ENCODE measurements around the gene PIM2.
A peak's percentile ranks its signal among the peaks of the same experiment; 100 is the strongest.

PIM2 gene

GRCh38 chrX:48918643-48919340, at the start of gene PIM2:
Gene PIM2 (minus strand): TSS chrX:48919024. CDS start chrX:48918834, 190 bp downstream.
- peak; percentile 84 to 85 for DNase-seq (ENCODE audit: low read depth in 2 of 2)

- no peak for DNase-seq (ENCODE audit: low read depth in 2 of 2)
Observed at GRCh38 chrX:48968377-48968776, 49.6 kb upstream of the PIM2 start.

GRCh38 chrX:48966796-48967579, 48.2 kb upstream of the PIM2 start:
- no peak for DNase-seq (ENCODE audit: low read depth in 2 of 2)

GRCh38 chrX:48965959-48966358, 47.1 kb upstream of the PIM2 start:
- no peak for DNase-seq (ENCODE audit: low read depth in 2 of 2)

- no peak for DNase-seq (ENCODE audit: low read depth in 2 of 2)
Observed at GRCh38 chrX:48961585-48962091, 42.8 kb upstream of the PIM2 start.

- no peak for DNase-seq (ENCODE audit: low read depth in 2 of 2)
Observed at GRCh38 chrX:48960291-48960690, 41.5 kb upstream of the PIM2 start.

- no peak for DNase-seq (ENCODE audit: low read depth in 2 of 2)
Observed at GRCh38 chrX:48958635-48959094, 39.8 kb upstream of the PIM2 start.

GRCh38 chrX:48957827-48958634, 39.2 kb upstream of the PIM2 start:
- peak; percentile 79 to 87 for DNase-seq (ENCODE audit: low read depth in 2 of 2)

- DNase-seq (ENCODE audit: low read depth in 2 of 2): peak; percentile 54 to 65
Observed at GRCh38 chrX:48957477-48957826, 38.6 kb upstream of the PIM2 start, which contains the start of gene OTUD5. Gene OTUD5 (minus strand): TSS chrX:48957607. CDS start chrX:48957570, 37 bp downstream.

GRCh38 chrX:48956728-48957414, 38.0 kb upstream of the PIM2 start:
- DNase-seq (ENCODE audit: low read depth in 2 of 2): peak in 1 of 2 donors; percentile 37

GRCh38 chrX:48948589-48948988, 29.8 kb upstream of the PIM2 start:
- DNase-seq (ENCODE audit: low read depth in 2 of 2): no peak

GRCh38 chrX:48945517-48946348, 26.9 kb upstream of the PIM2 start:
- no peak for DNase-seq (ENCODE audit: low read depth in 2 of 2)

GRCh38 chrX:48942895-48943294, 24.1 kb upstream of the PIM2 start:
- DNase-seq (ENCODE audit: low read depth in 2 of 2): no peak

GRCh38 chrX:48940404-48940955, 21.7 kb upstream of the PIM2 start:
- no peak for DNase-seq (ENCODE audit: low read depth in 2 of 2)

GRCh38 chrX:48939524-48940228, 20.9 kb upstream of the PIM2 start:
- DNase-seq (ENCODE audit: low read depth in 2 of 2): no peak

GRCh38 chrX:48938721-48939425, 20.0 kb upstream of the PIM2 start:
- DNase-seq (ENCODE audit: low read depth in 2 of 2): peak; percentile 49 to 75

- DNase-seq (ENCODE audit: low read depth in 2 of 2): peak; percentile 81 to 82
Observed at GRCh38 chrX:48937054-48937907, 18.5 kb upstream of the PIM2 start.
